Hematopoietic multipotent progenitor cell treated with erythropoietin and hydrocortisone succinate and interleukin-3 and kit ligand, for 8 days (in vitro differentiated cells): Measurements from ENCODE around the gene MFSD1.

Source experiments
- DNase-seq: peaks from one replicate; pipeline ENCODE4 v3.0.0-alpha.2; 2015

Gene MFSD1, protein sequence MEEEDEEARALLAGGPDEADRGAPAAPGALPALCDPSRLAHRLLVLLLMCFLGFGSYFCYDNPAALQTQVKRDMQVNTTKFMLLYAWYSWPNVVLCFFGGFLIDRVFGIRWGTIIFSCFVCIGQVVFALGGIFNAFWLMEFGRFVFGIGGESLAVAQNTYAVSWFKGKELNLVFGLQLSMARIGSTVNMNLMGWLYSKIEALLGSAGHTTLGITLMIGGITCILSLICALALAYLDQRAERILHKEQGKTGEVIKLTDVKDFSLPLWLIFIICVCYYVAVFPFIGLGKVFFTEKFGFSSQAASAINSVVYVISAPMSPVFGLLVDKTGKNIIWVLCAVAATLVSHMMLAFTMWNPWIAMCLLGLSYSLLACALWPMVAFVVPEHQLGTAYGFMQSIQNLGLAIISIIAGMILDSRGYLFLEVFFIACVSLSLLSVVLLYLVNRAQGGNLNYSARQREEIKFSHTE

DNA sequence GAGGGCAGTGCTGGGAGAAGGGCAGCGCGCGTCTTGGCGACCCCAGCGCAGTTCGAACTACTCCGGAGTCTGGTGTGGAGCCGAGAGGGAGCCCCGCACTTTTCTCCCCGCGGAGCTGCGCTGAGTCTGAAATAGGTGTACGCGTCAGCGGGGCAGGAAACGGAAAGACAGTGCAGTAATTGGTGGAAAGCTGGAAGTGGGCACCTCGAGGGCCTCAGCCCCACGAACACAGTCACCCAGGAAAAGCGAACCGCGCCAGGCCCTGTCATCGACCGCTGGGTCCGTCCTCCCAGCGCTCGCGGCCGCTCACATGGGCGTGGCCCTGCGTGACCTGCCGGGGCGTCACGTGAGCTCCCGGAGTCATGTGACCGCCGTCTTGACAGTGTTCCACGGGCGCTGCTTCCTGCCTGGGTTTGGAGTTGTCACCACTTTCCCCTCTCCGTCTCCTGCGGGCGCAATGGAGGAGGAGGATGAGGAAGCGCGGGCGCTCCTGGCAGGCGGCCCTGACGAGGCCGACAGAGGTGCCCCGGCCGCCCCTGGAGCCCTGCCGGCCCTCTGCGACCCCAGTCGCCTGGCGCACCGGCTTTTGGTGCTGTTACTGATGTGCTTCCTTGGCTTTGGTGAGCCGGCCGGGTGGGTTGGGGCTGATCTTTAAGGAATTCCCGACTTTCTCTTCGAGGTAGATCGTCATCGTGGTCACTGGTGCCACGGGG, at the start of gene MFSD1:
MFSD1 (plus strand) TSS at position 359 of the 713 bp plus-strand sequence; CDS start at position 458, 99 bp downstream.
- DNase-seq = peak; percentile 92

DNA sequence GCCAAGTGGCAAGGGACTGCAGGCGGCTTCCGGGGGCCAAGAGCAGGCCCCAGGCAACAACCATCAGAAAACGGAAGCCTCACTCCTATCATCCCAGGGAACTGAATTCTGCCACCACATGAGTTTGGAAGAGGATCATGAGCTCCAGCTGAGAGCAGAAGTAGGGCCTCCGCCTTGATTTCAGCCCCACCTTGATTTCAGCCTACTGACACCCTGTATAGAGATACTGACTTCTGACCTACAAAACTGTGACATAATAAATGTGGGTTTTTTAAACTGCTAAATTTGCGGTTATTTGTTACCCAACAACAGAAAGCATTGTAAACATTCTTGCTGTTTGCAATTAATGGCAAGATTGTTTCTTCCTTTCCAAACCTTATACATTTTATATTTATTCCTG, 48.0 kb upstream of the MFSD1 start:
- no peak for DNase-seq

DNA sequence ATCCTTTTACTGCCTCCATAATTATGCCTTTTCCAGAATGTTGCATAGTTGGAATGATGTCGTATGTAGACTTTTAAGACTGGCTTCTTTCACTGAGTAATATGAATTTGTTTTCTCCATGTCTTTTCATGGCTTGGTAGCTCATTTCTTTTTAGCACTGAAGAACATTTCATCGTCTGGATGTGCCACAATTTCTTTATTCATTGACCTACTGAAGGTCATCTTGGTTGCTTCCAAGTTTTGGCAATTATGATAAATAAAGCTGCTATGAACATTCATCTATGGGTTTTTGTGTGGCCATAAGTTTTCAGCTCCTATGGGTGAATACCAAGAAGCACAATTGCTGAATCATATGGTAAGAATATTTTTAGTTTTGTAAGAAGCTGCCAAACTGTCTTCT, 46.4 kb upstream of the MFSD1 start:
- DNase-seq = no peak

DNA sequence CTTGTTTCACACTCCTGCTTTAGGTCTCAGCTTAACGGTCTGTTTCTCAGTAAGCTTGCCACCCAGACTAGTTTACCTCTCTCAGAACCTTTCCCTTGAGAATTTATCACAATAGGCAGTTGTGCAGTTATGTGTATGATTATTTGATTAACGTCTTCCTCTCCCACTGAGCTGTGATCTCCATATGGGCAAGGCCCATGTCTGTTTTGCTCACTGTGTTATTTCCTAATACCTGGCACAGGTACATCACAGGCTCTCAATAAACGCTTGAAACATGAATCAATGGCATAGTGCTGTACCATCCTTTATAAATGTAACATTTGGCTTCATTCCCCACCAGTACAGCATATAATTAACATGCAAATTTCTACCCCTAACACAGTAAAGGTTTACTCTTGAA, 40.5 kb upstream of the MFSD1 start:
- no peak for DNase-seq

DNA sequence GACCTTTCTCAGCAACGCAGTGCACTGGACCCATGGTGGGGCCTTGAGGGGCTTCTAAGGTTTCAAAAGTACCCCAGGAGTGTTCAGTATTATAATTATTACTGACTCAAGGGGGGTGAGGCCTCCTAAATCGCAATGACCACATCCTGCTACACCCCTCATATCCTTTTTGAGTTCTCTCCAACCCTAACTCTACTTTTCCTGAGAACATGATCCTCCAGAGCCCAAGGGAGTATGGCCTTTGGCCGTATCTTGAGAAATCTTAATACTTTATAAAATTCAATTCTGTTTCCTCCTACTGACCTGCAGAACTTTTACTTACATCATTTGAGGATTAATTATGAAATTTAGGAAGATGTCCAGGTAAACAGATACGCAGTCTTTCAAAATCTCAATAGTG, 39.2 kb upstream of the MFSD1 start:
- no peak for DNase-seq

DNA sequence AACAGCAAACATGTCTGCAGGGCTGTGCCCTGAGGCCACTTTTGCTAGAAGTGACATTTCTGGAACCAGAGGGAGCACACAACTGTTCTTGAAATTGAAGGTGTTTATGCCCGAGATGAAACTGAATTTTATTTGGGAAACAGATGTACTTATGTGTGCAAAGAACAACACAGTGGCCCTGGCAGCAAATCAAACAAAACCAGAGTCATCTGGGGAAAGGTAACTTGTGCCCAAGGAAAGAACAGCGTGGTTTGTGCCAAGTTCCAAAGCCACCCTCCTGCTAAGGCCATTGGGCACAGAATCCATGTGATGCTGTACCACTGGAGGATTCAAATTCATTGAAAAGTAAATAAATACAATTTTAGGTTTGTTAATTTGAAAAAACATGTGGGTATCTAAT, 38.4 kb upstream of the MFSD1 start:
- no peak for DNase-seq

DNA sequence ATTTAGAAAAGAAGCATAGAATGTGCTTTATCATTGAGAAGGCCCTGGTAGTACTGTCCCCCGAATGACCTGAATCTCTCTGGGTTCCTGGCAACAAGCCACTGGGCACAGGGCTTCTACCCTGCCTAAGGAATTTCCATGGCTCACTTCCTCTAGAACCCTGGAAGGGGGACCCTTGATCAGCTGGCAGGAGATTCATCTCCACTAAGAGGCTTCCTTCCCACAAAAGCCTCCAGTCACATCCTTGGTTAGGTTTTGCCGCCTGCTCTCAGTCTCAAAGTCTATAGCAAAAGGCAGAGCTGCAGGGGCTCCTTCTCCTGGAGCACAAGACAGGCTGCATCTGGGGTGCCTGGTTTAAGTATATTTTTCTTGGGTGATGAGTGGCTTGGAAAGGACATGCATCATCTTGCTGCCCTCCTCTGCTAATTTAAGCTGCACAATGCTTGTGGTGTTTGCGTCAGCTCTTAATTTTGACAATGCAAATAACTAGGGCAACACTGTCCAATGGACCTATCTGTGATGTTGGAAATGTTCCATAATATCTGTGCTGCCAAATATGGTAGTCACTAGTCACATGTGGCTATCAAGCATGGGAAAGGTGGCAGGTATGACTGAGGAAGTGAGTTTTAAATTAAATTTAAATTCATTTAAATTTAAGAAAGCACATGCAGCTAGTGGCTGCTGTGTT, 36.2 kb upstream of the MFSD1 start:
- no peak for DNase-seq

DNA sequence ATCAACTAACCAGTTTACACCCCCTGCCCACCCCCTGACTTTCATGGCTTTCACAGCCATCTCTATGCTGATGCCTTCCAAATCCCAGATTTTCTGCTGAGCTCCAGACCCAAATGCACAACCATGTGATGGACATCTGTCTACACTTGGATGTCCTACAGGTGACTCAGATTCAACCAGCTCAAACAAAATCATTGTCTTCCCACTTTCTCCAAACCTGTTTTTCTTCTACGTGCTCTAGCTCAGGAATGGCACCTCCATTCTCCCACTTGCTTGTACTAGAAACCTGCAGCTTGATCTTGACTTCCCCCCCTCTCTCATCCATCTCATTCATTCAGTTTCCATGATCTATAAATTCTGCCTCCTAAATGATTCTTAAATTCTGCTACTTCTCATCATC, 35.5 kb upstream of the MFSD1 start:
- DNase-seq = no peak

DNA sequence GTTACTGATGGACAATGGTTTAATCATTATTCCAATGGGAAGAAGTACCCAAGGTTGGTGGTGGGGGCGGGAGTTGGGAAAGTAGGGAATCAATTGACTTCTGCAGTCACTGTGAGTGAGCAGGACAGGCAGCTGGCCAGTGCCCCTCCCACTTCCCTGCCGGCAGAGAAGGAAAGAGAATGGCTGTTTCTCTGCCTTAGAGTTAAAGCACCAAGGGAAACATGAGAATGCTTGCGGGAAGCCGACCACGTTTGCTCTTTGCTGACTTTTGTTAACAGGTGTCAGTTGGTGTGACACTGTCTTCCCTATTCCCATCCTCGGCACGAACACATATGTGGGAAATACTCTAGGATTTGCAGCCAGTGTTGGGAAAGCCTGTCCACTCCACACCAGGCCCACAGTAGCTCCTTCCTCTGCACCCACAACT, 33.5 kb upstream of the MFSD1 start:
- DNase-seq = no peak

DNA sequence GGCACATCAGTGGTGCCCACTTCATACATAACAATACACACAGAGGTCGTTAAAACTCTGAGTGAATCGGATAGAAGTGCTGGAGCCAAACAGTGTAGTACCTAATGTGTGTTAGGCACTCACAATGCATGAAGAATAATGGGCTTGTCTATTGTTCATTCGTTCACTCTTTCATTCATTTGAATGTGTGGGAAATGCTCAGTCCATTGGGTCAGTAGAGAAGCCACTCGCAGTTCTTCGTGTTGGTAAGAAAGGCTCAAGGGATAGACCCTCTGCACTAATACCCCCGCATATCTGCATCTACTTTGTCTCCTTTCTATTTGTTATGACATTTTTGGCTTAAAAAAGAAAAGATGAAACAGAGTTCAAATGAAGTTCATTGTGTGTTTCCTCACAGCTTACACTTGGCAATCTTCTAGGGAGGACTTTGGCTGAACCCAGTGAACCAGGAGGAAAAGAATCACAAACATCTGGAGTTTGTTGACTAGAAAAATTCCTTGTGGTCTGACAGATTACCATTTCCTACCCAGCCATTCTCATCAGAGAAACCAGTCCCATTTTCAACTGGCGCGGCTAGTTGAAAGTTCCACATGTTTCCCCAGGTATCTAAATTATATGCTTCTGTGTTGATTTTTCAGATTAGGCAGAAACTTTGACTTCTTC, 32.8 kb upstream of the MFSD1 start:
- DNase-seq = no peak

DNA sequence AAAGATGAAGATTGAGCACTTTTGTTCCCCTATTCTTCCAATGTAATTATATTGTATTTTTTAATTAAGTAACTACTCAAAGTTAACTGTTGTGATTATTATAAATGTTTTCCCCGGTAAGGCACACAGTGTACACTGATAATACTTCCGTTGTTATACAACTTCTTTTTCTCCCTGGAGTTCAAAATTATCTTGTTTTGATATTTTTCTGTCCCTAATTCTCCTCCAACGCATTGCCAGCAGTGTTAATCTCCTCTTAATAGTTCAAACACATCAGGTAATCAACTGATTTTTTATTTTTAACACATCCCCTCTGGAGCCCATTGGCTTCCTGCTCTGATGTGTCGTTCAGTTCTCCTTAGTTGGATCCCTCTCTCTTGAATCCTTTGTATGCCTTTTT, 32.3 kb upstream of the MFSD1 start:
- DNase-seq = no peak

DNA sequence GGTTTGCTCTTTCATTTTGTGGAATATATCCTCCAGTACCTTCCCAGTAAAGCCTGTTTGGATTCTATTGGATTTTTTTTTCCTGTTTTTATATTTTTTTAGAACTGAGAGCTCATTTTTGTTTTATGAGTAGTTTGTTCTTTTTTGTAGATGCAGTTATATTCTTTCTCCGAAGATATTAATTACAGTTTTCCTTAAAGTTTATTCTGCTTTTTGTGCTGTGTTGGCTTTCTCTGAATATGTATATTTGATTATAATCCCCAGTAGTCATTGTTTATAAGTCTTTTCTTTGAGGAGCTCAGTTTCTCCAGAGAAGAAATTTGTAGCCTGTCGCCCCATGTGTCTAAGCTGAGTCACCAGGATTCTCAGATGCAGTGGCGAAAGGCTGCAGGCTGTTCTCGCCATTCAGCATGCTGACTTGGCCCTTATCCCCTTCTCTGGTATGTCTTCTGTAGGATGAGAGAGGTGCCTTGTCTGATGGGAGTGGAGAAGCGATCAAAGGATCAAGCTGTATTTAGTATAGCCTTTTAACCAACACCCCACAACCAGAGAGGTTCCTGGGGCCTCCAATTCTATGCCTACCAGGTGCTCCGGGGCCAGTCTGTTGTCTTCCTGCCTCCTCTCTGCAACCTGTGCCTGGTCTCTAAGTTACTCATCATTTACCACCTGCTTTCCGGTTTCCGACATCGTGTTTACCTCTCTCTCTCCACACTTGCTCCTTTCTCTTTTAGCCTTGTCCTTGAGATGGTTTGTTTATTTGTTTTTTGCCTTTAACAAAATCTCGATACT, 31.7 kb upstream of the MFSD1 start:
- no peak for DNase-seq

DNA sequence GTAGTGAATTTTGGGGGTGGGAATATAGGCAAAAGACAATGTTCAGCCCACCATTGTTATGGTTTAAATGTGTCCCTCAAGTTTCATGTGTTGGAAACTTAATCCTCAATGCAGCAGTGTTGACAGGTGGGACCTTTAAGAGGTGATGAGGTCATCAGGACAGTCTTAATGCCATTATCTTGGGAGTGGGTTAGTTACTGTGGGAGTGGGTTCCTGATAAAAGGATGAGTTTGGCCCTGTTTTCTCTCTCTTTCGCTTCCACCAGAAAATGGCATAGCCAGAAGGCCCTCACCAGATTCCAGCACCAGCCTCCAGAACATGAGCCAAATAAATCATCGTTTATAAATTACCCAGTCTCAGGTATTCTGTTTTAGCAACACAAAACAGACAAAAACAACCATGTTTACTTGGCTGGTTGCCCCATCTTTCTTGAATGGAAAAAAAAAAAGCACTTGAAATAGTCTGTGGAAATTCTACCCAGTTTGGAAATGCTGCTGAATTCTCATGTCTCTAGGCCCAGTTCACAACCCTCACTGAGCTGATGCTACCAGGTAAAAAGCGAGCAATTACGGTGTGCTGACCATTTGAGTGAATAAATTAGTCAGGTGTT, 31.0 kb upstream of the MFSD1 start:
- no peak for DNase-seq

DNA sequence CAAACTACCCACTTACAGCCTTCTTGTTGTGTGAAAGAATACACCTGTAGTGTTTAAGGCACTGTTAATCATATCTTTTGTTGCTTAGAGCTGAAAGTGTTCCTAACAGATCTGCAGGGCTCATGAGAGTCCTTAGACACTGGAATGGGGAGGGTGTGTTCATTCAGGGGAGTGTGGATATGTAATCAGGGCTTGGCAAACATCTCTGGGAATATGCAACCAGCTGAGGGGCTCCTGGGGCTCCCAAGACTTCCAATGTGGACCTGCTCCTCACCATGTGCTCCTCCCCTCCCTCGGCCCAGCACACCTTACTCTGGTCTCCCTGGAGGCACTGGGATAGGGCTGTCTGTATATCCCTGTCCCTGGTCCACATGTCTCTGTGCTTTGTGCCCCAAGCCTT, 30.3 kb upstream of the MFSD1 start:
- DNase-seq = no peak

DNA sequence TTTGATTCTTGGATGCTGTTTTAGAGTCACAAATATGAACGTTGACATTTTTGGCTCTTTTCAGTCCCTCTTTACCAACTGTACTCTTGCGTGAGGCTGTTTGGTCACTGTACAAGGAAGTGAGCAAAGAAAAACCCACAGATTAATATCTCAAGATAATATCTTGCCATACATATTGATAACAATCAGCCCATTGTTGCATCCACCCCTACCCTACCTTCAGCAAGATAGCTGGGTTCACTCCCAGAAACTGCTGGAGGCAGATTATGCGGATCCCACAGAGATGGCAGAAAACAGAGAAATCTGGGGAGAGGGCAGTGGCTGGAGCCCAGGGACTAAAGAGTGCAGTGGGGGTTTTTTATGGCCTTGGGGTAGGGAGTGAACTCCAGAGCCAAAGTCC, 29.9 kb upstream of the MFSD1 start:
- DNase-seq = no peak

DNA sequence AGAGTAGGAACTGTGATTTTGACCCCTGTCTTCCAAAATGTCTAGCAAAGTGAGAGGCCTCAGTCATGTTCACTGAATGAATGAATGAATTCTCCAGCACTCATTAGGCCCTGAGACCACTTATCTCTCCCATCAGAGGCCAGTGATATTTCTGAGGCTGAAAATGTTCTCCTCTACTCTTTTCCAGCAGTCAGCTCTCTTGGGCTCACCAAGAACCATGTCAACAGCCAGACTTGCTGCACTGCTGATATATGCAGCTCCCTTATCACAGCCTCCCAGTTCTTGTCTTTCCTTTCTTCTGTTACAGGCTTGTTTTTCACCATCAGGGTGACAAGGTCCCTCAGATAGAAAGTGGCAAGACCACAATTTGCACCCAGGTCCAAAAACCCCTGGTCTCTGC, 28.7 kb upstream of the MFSD1 start:
- peak; percentile 91 for DNase-seq

DNA sequence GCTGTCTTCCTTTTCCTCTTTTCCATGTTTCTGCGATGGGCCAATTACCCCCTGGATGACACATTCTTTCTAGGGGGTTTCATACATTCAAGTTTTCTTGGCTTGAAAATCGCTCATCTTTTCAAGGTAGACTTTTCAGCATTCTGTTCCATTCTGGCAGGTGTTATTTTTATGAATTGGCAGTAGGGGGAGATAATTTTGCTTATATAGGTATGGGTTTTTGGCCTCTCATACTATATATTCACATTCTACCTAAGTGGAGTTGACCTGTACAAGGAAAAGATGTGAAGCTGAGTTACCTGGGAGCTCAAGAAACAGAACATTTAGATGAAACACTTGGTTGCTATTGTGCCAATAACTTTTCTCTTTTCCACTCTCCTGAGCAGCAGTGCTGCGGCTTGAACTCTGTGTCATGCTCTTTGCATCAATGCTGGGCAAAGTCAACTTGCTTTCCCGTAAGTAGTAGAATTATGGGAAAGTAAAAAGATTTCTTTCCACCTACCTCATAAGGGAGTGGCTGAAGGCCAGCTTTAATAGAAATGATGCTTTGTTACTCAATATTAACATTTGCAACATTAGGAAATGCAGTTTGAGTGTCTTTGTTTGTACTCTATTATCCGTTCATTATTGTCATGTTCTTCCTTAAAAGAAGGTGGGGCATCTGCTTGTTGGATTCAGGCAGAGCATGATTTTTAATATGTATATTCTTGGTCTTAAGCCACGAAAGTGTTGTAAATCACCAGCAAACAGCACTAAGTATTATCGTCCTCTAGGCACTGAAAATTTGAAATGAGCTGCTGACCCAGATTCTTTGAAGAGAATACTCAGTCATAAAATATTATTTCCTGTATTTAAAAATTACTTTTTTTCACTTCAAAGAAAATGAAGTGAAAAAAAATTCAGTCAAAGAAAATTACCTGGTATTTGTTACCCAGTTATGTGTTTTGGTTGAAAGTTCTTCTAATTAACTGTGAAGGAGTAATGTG, 27.7 kb upstream of the MFSD1 start:
- no peak for DNase-seq

DNA sequence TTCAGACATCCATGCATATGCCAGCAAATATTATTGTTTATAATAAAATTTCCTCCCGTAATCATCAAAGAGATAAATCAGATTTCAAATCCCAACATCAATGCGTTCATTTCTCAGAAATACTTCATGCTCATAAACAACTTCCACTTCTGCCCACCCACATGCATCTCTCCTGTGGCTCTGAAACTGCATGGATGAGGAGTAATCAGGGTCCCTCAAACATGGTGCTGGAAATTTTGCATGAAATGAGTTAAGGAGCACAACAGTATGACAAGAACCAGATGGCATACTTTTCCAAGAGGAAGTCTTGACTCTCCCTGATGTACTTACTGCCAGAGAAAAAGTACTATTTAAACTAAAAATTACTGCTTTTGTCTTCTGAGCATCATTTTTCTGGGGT, 26.9 kb upstream of the MFSD1 start:
- DNase-seq = no peak

DNA sequence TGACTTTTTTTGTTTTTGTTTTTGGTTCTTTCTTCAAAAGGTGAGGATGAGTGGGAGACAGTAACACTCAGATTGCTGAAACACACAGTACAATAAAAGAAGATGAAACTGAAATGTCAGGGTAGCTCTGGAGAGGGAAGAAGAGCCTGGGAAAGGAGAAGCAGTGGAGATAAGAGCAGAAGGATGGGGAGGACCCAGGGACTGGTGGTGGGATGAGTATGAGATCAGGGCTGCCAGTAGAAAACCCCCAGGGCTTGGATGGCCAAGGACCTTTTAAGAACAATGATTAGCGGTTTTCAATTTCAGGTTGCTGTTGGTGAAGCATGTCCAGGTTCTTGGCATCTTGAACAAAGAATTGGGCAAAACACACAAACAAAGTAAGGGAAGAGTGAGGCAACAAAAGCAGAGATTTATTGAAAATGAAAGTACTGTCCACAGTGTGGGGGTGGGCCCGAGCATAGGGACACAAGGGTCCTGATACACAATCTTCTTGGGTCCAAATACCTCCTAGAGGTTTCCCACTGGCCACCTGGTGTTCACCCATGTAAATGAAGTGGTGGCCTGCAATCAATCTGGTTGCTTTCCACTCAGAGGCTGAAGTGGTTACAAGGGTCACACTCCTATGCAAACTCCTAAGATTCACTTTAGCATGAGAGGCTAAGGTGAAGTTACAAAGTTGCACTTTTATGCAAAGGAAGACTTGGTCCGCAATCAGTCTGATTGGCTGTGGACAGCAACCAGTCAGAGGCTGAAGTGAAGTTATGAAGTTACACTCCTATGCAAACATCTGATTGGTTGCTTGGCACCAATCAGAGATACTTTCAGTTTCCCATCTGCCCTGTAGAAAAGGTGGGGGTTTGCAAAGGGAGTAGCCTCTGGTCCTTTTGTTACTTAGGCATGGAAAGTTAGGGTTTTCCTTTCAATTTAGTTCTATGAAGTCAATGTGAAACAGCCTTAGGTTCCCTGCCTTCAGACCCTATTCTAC, 26.1 kb upstream of the MFSD1 start:
- peak; percentile 56 for DNase-seq
